Limb (tissue), 2 donors: Measurements from ENCODE around the gene AVP.
"Not testable (repeated sequence)": the region's sequence is repeated elsewhere in the genome, so short reads cannot be mapped to it uniquely, and the experiment has no call there.

Experiments
- DNase-seq, 2 donors: peaks; one replicate each; pipeline ENCODE4 v3.0.0-alpha.2; 2016; ENCODE audit errors: extremely low spot score in 2 of 2

The AVP gene, protein sequence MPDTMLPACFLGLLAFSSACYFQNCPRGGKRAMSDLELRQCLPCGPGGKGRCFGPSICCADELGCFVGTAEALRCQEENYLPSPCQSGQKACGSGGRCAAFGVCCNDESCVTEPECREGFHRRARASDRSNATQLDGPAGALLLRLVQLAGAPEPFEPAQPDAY

DNA sequence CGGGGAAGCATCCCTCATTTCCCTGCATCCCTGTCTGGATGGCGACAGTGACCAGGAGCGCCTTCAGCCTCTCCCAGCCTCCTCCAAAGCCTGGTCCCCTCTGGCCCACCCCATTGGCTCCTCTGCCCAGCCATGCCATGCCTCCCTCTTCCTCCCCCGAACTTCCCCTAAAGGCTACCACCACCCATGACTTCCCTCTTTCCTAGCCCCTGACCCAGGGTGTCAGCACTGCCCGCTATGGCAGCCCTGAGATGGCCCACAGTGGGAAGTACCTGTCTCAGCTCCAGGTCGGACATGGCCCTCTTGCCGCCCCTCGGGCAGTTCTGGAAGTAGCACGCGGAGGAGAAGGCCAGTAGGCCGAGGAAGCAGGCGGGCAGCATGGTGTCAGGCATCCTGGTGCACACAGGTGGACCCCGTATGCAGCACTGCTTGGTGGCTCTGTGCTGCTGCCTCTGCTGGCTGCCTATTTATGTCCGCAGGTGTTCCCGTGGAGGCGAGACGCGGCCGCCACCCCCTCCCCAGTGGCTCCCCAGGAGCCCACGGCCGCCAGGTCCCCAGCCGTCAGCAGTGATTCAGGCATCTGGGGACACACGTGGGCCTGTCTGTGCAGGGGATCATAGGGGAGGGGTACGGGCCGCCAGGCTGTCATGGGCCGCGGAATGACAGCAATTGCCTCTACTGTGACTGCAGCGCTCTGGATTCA lies at the start of gene AVP:
Gene AVP, minus strand, starts transcription at position 442 of the 703 bp plus-strand sequence. Its CDS starts 50 bp downstream, at position 392.
- no peak for DNase-seq

DNA sequence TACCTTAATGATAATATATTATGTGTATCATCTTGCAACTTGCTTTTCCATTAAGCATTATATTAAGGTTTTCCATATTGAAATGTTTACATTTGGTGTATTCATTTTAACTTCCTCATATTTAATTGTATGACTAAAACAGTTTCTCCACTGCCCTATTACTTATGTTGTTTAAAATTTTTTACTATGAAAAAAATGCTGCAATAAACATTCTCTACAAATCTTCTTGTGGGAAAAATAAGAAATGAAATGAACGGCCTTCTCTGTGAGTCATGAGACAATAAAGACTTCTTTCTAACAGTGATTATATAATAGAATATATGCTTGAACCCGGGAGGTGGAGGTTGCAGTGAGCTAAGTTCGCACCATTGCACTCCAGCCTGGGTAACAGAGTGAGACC lies 49.6 kb upstream of the AVP start:
- DNase-seq = no peak

DNA sequence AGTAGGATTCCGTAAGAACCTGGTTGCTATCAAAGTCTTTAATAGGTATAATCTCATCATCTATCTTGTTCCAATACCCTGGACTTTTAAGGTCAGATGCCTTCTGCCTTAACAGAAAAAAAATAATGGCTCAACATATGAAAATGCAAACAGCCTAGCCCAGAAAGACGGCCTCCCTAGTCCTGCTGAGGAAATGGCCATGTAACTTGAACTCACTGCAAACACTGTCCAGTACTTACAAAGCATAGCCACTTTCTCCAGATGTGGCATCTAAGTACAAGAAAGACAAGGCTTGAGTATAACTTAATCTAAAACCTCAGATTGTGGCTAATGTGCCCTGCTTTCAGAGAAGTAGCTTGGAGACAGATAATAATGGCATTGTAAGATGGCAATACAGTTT lies 48.6 kb upstream of the AVP start:
- no peak for DNase-seq

- no peak for DNase-seq
Measured at GRCh38 chr20:3130051-3130600, 45.6 kb upstream of the AVP start.

- DNase-seq = no peak
Measured at GRCh38 chr20:3129094-3129493, 44.6 kb upstream of the AVP start.

GRCh38 chr20:3128275-3128984 lies 43.9 kb upstream of the AVP start:
- DNase-seq = no peak

DNA sequence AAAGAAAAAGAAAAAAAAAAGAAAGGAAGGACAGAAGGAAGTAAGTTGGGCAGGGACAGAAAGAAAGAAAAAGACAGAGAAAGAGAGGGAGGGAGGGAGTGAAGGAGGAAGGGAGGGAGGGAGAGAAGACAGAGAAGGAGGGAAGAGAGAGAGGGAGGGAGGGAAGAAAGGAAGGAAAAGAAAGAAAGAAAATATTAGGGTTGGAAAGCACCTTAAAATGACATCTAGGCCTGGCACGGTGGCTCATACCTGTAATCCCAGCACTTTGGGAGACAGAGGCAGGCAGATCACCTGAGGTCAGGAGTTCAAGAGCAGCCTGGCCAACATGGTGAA lies 42.0 kb upstream of the AVP start:
- DNase-seq = no peak

GRCh38 chr20:3125776-3126526 lies 41.4 kb upstream of the AVP start:
- DNase-seq = not testable (repeated sequence)

- not testable (repeated sequence) for DNase-seq
Measured at GRCh38 chr20:3124773-3125560, 40.4 kb upstream of the AVP start.

DNA sequence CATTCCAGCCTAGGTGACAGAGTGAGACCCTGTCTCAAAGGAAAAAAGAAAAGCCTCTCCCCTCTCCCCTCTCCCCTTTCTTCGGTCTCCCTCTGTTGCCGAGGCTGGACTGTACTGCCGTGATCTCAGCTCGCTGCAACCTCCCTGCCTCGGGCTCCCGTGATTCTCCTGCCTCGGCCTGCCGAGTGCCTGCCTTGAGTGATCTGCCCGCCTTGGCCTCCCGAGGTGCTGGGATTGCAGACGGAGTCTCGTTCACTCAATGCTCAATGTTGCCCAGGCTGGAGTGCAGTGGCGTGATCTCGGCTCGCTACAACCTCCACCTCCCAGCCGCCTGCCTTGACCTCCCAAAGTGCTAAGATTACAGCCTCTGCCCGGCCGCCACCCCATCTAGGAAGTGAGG lies 39.6 kb upstream of the AVP start:
- DNase-seq = not testable (repeated sequence)

DNA sequence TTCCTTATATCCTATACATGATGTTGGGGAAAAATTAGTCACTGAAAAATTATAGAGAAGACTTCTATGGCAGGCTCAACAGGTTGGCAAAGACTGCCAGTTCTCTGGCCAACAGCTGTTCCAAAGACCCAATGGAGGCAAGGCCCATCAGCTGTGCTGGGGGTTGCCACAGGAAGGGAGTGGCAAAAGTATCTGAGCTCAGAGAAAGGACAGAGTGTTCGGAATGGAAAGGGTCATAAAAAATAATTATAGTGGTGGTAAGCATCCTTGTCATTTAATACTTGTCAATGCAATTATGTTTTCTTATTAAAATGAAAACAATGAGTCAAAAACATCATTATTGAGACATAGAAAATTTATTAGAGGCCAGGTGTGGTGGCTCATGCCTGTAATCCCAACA lies 39.0 kb upstream of the AVP start:
- no peak for DNase-seq

GRCh38 chr20:3121955-3122610 lies 37.6 kb upstream of the AVP start:
- DNase-seq = no peak

GRCh38 chr20:3121271-3121911 lies 36.9 kb upstream of the AVP start:
- no peak for DNase-seq

DNA sequence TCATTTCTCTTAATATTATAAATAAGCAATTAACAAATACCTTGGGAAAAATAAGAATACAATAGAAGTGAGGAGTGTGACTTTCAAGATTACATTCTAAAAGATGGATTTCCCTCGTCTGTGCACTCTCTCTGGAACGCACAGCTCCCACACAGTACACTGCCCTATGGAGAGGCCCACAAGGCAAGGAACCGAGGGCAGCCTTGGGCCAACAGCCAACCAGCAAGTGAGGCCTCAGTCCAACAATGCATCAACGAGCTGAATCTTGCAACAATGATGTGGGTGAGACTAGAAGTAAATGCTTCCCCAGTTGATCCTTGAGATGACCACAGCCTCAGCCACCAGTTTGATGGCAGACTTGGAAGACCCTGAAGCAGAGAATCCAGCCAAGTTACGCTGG lies 34.5 kb upstream of the AVP start:
- no peak for DNase-seq

DNA sequence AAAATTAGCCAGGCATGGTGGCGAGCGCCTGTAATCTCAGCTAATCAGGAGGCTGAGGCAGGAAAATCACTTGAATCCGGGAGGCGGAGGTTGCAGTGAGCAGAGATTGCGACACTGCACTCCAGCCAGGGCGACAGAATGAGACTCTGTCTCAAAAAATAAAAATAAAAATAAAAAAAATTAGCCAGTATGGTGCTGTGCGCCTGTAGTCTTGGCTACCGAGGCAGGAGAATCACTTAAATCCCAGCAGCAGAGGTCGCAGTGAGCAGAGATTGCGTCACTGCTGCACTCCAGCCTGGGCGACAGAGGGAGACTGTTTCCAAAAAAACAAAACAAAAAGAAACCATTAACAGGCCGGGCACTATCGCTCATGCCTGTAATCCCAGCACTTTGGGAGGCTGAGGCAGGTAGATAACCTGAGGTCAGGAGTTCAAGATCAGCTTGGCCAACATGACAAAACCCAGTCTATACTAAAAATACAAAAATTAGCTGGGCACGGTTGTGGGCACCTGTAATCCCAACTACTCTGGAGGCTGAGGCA lies 33.4 kb upstream of the AVP start:
- peak; percentile 18 to 41 for DNase-seq

DNA sequence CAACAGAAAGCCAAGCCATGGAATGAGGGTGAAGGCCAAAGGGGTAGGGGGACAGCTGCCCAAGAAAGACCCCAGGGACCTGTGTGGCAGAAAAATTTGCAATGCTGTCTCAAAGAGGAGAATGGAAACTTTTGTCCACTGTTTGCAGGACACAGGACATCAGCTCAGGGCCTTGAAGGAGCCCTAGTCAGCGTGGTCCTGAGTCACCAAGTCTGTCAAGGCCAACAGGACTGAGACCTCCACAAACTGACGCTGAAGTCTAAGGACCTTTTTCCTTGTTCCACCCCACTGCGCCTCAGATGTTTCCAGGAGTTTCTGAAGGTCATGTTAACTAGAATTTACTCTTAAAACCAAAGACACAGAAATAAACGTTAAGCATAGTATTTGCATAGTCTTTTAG lies 31.8 kb upstream of the AVP start:
- DNase-seq = no peak

DNA sequence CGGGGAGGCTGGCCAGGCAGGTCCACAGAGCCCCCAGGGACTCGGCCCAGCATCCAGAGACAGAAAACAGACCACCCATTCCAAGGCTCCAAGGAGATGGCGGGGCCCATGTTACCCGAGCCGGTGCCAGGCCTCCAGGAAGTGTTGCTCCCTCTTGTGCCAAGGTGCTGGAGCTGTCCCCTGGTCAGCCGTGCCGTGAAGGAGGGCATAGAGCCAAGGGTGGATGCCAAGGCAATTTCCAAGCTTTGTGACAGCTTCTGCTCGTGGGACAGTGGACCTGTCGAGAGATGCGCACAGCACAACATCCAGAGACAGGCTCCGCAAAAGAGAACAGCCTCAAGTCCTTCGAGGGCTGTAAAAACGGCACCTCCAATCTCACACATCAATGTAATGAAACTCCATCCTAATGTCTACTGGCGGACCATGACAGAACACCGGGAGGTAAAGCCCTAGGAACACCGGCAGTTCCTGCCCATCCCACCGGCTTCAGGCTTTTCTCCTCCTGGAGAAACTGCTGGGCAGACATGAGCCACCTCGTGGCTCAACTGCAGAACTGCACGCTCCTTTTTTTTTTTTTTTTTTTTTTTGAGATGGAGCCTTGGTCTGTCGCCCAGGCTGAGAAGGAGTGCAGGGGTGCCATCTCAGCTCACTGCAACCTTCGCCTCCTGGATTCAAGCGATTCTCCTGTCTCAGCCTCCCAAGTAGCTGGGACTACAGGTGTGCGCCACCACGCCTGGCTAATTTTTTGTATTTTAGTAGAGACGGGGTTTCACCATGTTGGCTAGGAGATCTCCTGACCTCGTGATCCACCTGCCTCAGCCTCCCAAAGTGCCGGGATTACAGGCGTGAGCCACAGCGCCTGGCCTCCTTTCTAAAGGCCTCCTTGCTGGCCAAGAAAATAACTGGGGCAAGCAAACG lies 30.9 kb upstream of the AVP start:
- DNase-seq = peak; percentile 23 to 55

GRCh38 chr20:3111995-3112394 lies 27.5 kb upstream of the AVP start:
- no peak for DNase-seq

GRCh38 chr20:3111507-3111906 lies 27.0 kb upstream of the AVP start:
- no peak for DNase-seq
